ENCODE measurements around the gene HDLBP.

The HDLBP gene

DNA sequence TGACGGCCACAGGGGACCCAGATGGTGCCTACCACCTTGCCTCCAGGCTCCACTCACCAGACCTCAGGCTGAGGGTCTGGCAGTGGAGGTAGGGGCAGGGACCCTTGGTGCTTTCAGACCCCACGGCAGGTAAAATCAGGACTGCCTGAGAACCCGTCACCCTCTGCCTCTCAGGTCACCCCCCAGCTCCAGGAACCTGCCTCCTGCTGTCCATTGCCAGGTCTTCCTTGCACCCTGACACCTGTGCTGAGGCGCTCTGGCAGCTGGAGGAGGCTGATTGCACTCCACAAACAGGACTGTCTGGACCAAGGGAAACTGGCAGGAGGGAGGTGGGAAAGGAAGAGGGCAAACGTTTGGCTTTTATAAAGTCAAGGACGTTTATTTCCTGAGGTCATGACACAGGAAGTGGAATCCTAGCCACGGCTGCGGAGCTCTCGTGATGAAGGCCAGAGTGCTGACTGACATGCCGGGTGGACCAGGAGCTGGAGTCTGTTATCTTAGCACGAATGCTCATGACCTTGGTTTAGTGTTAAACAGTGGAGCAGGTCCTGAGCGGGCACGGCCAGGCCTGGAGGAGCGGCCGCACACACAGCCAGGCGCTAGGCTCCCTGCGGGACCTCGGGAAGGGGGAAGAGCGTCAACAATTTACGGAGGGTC, 86.5 kb downstream of the HDLBP start:
- no peak for DNase-seq (ENCODE audit: low spot score)

DNA sequence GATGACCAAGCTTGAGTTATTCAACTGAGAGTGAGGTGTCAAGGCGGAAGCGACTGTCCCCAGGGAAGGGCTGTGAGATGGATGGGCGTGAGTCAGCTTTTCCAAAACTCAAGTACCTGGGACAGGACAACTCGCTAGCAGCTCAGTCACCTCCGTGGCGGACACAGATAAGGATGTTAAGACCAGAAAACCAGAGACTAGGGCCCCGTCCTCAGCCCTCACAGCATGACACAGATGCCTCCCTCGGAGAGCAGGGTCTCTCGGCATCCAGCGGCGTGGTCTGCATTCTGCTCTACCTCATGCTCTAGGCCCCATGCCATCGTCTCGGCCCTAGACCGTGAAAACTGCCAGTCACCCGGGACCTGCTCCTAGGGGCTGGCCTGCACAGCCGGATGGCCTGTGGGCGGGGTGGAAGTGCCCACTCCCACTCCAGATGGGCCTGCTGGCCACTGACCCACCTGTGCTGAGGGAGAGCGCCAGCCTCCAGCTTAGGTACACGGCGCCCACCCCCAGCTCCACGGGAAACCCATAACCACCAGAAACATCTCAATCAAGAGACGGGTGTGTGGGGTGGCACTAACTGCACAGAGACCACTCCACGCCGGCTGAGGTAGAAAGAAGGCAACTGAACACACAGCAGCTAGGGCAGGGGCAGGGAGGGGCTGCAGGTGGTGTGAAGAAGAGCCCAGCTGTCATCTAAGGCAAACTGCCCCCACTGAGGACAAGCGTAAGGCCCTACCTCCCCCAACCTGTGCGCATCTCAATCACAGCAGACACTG, 87.2 kb downstream of the HDLBP start:
- no peak for DNase-seq (ENCODE audit: low spot score)

DNA sequence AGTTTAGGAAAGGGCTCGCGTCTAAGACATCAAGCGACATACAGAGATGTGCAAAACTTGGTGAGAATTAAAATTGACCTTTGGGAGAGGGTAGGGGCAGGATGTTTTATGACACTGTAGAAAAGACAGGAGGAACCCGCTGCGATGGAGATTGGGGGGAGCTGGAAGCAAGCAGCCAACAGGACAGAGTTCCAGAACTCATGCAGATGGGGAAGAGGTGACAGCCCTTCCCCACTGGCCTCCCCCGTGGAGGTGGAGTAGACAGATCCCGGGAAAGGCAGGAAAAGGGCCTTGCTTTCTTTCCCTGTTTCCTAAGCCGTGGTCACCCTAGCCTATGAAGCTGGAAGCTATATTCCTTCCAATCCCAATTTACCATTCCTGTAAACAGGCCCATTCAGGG, 87.9 kb downstream of the HDLBP start:
- no peak for DNase-seq (ENCODE audit: low spot score)

DNA sequence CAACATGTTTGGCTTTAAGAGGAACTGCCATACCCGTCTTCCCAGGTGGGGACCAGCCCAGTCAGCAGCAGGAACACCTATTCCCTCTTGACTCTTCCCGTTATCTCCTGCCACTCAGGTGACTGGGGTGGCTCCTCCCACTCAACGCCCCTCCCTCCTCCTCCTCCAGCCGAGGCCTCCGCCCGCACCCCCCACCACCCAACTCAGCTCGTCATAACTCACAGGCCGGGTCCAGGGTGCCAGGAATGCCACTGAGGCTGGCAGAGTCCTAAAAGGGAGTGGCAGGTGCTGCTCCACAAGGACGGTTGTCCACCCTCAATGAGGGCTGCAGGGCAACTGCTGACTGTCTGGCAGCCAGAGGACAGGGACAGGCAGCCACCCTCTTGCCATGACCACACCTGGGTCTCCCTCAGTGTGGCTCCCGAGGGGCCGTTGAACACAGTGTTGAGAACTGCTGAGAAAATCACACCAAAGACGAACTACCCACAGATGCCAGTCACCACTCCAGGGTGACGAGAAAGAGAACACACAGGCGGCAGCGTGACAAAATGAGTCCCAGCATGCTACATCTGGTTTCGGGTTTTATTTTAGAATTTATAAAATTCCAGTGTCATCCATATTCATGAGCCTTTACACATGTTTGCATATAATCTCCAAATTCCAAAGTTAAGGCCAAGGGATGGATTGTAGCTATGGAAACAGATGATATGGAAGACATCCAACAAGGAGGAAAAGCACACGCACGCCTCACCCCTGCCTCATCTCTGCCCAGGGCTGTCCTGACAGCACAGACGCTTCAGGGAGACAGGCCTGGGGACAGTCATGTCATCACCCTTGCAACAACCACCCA, 88.5 kb downstream of the HDLBP start:
- DNase-seq (ENCODE audit: low spot score), result no peak

DNA sequence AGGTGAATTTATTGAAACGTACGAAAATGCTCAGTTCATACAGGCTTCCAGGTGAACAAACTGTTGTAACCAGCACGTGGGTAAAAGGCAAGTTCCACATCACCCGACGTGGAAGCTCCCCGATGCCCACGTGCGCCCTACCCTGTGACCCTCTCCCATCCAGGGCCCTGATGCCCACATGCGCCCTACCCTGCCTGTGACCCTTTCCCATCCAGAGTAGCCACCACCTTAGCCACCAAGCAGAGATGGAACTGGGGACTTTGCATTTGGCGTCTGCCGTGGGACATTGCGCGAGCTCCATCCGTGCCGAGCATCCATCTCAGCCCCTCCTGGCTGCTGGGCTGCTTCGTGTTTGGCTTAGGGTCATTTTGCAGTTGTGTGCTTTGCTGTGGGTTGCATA, 89.5 kb downstream of the HDLBP start:
- DNase-seq (ENCODE audit: low spot score), result no peak

DNA sequence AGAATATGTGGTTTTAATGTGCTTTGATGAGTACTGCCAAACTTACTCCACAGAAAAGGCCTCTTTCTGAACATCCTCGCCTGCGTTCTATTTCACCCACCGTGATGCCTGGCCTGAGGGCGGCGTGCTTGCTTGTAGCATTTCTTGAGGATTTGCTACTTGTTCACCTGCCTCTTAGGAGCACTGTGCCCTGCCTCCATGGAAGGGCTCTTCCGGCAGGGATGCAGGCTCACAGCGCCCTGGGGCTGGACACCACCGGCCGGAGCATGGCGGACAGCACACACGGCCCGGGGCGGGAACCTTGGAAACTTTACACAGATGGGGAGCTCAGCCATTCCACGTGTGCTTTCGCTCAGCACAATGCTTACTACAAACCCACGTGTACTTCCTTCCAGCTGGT, 89.9 kb downstream of the HDLBP start:
- DNase-seq (ENCODE audit: low spot score), result no peak

DNA sequence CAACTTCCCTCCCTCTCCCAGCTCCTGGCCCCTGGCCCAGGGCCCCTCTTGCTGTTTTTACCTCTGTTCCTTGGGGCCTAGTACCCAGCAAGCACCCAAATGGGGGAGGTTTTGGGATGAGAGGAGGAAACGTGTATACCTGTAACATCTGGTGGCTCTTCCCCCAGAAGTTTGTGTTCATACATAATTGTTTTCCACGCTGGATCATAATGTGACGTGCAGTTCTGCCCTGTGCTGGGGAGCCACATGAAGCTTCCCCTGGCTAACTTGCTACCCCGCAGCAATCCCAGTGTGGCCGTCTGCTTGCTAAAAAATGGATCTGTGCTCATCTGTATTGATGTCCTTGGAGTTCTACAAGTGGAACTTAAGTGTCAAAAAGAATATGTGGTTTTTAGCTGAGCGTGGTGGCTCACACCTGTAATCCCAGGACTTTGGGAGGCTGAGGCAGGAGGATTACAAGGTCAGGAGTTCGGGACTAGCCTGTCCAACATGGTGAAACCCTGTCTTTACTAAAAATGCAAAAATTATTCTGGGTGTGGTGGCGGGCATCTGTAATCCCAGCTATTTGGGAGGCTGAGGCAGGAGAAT, 90.5 kb downstream of the HDLBP start:
- no peak for DNase-seq (ENCODE audit: low spot score)

DNA sequence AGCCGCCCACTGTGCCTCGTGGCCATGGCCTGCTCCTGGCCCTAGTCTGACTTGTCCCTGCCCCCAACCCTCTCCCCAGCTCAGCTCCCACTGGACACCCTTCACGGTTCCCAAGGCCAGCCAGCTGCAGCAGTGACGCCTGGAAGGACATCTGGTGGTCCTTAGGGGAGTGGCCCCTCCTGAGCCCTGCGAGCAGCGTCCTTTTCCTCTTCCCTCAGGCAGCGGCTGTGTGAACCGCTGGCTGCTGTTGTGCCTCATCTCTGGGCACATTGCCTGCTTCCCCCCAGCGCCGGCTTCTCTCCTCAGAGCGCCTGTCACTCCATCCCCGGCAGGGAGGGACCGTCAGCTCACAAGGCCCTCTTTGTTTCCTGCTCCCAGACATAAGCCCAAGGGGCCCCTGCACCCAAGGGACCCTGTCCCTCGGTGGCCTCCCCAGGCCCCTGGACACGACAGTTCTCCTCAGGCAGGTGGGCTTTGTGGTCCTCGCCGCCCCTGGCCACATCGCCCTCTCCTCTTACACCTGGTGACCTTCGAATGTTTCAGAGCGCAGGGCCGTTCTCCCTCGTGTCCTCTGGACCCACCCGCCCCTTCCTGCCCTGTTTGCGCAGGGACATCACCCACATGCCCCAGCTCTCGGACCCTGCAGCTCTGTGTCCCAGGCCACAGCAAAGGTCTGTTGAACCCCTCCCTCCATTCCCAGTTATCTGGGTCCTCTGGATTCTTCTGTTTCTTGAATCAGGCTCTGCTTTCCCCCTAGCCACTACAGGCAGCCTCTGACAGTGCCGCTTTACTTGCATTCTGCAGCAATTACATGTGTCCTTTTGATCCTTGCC, 91.2 kb downstream of the HDLBP start:
- DNase-seq (ENCODE audit: low spot score), result no peak

DNA sequence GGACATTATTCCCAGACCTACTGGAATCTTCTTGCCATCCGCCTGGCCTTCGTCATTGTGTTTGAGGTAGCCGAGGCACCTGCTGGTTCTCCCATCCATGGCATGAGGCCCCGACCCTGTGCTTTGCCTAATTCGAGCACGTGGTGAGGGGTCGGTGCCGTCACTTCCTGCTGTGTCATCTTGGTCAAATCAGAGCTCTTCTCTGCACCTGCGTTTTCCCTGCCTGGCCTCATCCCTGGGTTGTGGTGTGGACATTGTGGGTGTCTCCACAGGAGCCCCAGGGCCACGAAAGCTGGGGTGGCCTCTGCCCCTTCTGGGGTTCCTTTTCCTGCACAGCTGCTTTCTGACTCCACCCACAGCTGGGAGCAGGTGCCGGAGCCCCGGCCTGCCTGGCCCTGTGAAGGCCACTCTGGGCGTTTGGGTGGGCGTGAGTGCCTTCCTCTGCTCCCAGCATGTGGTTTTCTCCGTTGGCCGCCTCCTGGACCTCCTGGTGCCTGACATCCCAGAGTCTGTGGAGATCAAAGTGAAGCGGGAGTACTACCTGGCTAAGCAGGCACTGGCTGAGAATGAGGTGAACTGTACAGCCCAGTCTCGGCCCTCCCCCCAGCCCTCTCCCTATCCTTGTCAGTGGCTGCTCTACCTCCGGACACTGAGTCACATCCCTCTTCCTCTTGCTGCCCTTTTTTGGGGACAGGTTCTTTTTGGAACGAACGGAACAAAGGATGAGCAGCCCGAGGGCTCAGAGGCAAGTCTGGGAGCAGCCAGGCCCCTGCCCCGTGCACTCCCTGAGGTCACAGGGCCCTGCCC, 92.1 kb downstream of the HDLBP start:
- DNase-seq (ENCODE audit: low spot score), result no peak

DNA sequence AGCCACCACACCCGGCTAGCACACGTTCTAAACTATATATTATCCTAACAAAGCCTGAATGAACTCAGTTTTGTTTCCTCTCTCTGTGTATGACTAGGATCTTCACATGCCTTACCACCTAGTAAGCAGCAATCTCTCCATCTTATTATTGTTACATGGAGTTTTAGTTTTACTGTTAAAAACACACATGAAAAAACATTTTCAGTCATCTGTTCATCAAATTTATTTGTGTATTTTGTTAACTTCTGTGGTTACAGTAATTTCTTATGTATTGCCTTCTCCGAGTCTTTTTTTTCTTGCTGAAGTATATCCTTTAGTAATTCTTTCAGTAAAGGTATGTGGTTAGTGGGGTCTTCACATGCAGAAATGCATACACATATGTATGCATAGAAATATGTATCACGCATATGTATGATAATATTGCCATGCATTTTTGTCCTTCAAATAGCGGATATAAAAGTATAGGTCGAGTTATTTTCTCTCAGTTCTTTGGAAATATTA, 95.6 kb downstream of the HDLBP start:
- DNase-seq (ENCODE audit: low spot score), result no peak

DNA sequence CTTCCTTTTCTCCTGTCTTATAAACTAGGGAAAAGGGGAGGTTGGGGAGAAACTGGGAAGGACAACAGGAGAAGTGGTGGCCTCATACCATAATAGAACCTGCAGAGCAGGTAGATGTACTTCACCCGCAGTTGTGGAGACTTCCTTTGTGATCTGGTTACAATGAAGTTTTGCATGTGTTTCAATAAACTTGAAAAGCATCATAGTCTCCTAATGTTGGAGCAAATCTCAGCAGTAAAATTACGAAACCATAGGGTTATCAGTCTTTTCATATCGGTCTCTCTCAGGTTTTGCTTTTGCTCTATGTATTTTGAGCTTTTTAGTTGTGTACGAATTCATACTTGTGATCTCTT, 96.5 kb downstream of the HDLBP start:
- DNase-seq (ENCODE audit: low spot score), result no peak

DNA sequence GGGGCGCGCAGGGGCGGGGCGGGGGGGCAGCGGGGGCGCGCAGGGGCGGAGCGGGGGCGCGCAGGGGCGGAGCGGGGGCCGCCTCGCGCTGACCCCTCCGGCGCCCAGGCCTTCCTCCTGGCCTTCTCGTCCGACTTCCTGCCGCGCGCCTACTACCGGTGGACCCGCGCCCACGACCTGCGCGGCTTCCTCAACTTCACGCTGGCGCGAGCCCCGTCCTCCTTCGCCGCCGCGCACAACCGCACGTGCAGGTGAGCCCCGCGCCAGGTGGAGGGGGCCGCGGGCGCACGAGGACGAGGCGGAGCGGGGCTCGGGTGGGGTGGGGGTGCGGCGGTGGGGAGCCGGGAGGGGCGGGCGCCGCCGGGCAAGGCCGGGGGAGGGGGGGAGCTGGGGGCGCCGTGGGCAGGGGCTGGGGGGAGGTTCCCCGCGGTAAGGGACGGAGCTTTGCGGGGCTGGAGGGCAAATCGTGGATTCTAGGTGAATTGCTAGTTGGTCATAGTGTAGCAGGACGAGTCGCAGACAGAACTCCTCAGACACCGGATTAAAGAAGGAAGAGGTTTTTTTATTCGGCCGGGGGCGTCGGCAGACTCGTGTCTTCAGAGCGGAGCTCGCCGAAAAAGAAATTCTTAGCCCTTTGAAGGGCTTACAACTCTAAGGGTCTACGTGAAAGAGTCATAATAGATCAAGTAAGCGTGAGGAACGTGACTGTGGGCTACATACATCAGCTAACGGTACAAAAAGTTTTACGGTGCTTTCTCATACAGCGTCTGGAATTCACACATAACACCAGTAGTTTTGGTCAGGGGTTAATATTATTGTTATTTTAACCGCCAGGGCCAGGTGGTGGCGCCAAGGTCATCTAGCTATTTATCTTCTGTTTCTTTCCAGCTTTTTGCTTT, 97.1 kb downstream of the HDLBP start:
- DNase-seq (ENCODE audit: low spot score), result no peak

DNA sequence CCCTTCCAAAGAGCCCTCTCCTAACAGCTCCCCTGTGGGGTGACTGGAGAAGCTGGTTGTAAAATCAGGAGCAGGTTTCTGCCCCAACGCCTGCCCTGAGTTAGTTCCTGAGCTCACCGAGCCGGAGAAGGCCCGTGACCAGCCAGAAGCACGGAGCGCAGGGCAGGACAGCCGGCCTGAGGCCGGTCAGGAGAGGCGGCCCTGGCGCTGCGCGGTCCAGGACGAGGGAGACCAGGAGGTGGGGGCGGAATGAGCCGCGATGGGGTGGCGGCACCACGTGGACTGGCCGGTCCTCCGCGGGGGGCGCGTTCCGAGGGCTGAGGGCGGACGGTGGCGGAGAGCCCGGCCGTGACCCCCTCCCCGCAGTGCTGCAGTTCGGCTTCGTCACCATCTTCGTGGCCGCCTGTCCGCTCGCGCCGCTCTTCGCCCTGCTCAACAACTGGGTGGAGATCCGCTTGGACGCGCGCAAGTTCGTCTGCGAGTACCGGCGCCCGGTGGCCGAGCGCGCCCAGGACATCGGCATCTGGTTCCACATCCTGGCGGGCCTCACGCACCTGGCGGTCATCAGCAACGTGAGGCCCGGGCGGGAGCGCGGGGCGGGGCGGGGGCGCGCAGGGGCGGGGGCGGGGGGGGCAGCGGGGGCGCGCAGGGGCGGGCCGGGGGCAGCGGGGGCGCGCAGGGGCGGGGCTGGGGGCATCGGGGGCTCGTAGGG, 98.0 kb downstream of the HDLBP start:
- DNase-seq (ENCODE audit: low spot score), result no peak

DNA sequence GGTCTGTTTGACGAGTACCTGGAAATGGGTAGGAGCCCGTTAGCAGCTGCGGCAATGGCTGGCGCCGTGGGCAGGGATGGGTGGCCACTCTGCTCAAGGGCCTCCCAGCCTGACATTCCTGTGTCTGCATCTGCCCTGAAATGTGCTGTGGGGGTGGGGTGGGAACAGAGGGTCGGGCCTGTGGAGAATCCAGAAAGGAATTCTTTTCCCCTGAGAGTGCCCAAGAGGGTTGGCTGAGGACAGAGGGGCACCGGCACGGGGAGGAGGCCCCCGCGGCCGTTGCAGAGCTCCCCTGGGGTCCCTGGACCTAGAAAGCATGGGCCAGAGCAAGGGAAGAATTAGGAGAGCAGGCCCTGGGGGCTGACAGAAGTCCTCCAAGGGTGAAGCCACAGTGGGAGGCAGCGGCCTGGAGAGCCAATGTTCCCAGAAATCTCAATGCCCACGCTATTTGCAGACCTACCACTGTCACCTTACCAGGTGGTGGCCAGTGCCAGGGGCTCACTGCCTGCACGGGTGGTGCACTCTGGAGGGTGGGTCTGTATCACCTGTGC, 99.2 kb downstream of the HDLBP start:
- no peak for DNase-seq (ENCODE audit: low spot score)

DNA sequence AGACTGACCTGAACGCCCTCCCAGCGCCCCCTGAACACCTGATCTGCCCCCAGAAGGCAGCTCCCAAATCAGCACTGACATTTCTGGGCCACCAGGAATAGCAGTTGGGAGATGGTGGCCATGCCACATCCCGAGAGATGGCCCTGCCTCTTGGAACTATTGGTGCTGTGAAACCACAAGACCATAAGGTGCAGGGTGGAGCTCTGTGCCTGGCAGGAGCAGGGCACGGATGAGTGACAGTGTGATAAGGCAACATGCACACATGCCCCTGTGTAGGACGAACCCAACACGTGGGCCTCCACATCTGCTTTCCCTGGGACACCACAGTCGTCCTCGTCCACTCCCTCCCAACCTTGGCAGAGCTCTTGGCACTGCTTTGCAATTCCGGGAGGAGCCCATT, 100.1 kb downstream of the HDLBP start:
- DNase-seq (ENCODE audit: low spot score), result no peak

DNA sequence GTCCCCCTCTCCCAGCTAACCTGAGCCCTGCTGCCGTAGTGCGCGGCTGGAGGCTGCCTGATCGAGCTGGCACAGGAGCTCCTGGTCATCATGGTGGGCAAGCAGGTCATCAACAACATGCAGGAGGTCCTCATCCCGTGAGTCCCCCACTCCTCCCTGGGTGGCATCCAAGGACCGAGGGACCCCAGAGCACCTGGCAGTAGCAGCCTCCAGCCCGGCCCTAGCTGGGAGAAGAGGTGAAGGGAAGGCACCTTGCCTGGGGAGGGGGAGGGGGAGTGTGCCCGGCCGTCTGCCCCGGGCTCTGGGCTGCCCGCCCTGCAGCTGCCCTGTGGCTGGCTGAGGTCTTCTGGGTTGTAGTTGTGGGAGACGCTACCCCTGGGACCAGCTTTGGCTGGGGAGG, 100.7 kb downstream of the HDLBP start:
- DNase-seq (ENCODE audit: low spot score), result no peak

DNA sequence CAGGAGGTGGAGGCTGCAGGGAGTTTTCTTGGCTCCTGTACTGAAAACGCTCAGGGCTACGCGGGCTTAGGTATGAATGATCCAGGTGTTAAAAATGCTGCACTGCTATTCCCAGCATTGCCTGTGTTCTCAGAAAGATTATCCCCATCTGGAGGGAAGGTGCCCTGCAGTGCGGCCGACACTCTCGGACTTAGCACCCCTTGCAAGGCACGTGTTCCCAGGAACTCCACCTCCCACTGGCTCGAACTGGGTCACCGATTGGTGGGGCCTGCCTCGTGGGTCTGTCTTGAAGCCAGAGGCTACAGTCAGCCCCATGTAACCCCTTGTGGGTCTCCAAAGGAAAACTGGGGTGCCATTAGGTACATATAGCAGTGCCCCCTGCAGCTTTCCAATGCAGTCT, 101.3 kb downstream of the HDLBP start:
- no peak for DNase-seq (ENCODE audit: low spot score)

DNA sequence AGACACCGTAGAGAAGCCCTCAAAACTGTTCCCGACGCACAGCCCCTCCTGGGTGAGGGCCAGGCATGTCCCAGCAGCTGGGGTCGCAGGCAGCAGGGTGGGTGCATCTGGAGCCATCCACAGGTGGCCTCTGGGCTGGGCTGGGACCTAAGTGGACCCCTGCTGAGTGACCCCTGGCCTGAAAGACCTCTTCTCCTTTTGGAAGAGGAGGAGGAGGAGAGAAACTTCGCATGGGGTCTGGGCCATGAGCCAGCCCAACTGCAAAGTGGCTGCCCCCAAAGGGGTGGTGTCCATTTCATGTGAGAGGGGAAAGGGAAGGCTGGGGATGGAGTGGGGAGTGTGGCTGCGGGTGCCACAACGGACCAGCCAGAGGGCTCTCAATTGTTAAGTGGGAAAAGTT, 101.9 kb downstream of the HDLBP start:
- no peak for DNase-seq (ENCODE audit: low spot score)

DNA sequence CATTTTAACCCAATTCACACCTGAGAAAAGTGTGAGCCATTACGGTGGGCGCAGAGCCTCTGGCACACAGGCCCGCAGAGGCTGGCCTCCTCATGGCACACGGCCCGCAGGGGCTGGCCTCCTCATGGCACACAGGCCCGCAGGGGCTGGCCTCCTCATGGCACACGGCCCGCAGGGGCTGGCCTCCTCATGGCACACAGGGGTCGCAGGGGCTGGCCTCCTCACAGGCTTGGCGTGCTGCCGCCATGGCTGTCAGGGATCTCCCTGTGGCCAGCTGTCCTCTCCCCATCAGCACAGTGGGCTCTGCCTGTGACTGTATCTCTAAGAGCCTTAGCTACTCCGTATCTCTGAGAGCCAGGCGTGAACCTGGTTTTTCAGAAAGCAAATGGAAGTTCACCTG, 102.4 kb downstream of the HDLBP start:
- DNase-seq (ENCODE audit: low spot score), result no peak
